H9 (cell line): Measurements from ENCODE around the gene FMN1. TPM values are rescaled to one million over a fixed set of nuclear protein-coding genes. Genes with fewer than 3 reads are reported as not detected.

ENCODE experiments used
- DNase-seq: peaks from one replicate; pipeline ENCODE4 v3.0.0-alpha.2; 2017
- H2AFZ ChIP-seq: one replicate; pipeline ENCODE4 v1.6.1; 2013; ENCODE audit warnings: mild to moderate bottlenecking, low read length, control low read depth, moderate library complexity
- H2AK5ac ChIP-seq: 2 replicates; pipeline ENCODE4 v1.6.1; 2013; ENCODE audit warnings: low read length, control low read depth, mixed read lengths; ENCODE audit not compliant: insufficient read length
- H2BK120ac ChIP-seq: one replicate; pipeline ENCODE4 v1.6.1; 2013; ENCODE audit warnings: low read depth, mild to moderate bottlenecking, low read length, control low read depth, inconsistent platforms; ENCODE audit not compliant: poor library complexity, severe bottlenecking
- H2BK12ac ChIP-seq: 2 replicates; pipeline ENCODE4 v1.6.1; 2013; ENCODE audit warnings: low read length, control low read depth, mixed read lengths, low read depth; ENCODE audit not compliant: insufficient read length
- H2BK15ac ChIP-seq: 2 replicates; pipeline ENCODE4 v1.6.1; 2013; ENCODE audit warnings: low read depth, low read length, control low read depth
- H2BK20ac ChIP-seq: one replicate; pipeline ENCODE4 v1.6.1; 2013; ENCODE audit warnings: low read depth, mild to moderate bottlenecking, low read length, control low read depth, inconsistent platforms; ENCODE audit not compliant: poor library complexity, severe bottlenecking
- H2BK5ac ChIP-seq: 2 replicates; pipeline ENCODE4 v1.6.1; 2013; ENCODE audit warnings: low read length, control low read depth, mixed read lengths; ENCODE audit not compliant: insufficient read length
- H3K14ac ChIP-seq: 2 replicates; pipeline ENCODE4 v1.6.1; 2013; ENCODE audit warnings: low read length, control low read depth; ENCODE audit not compliant: insufficient read depth
- H3K18ac ChIP-seq: 2 replicates; pipeline ENCODE4 v1.6.1; 2013; ENCODE audit warnings: low read depth, mild to moderate bottlenecking, mixed read lengths, low read length, control low read depth; ENCODE audit not compliant: insufficient read length
- H3K23ac ChIP-seq: 2 replicates; pipeline ENCODE4 v1.6.1; 2013; ENCODE audit warnings: low read length, control low read depth, mixed read lengths, low read depth; ENCODE audit not compliant: insufficient read length
- H3K23me2 ChIP-seq: 2 replicates; pipeline ENCODE4 v1.6.1; 2013; ENCODE audit warnings: low read depth, mild to moderate bottlenecking, mixed read lengths, low read length, control low read depth; ENCODE audit not compliant: insufficient read length, poor library complexity, severe bottlenecking
- H3K27ac ChIP-seq: 2 replicates; pipeline ENCODE4 v1.5.1; 2013; ENCODE audit warnings: low read length, control low read depth, mixed read lengths, low read depth; ENCODE audit not compliant: insufficient read length
- H3K27me3 ChIP-seq: 2 replicates; pipeline ENCODE4 v1.6.1; 2013; ENCODE audit warnings: low read length, control low read depth, inconsistent platforms; ENCODE audit not compliant: insufficient read depth
- H3K4ac ChIP-seq: 2 replicates; pipeline ENCODE4 v1.6.1; 2013; ENCODE audit warnings: low read depth, mild to moderate bottlenecking, control low read depth, inconsistent platforms, low read length, moderate library complexity
- H3K4me1 ChIP-seq: 2 replicates; pipeline ENCODE4 v1.6.1; 2013; ENCODE audit warnings: low read length, control low read depth, inconsistent platforms; ENCODE audit not compliant: insufficient read depth
- H3K4me2 ChIP-seq: 2 replicates; pipeline ENCODE4 v1.6.1; 2013; ENCODE audit warnings: low read length, control low read depth, mixed read lengths; ENCODE audit not compliant: insufficient read length, insufficient read depth
- H3K56ac ChIP-seq: 2 replicates; pipeline ENCODE4 v1.6.1; 2013; ENCODE audit warnings: low read depth, mild to moderate bottlenecking, mixed read lengths, low read length, control low read depth; ENCODE audit not compliant: insufficient read length
- H3K79me1 ChIP-seq: 2 replicates; pipeline ENCODE4 v1.6.1; 2013; ENCODE audit warnings: low read depth, mild to moderate bottlenecking, moderate library complexity, low read length, control low read depth, inconsistent platforms; ENCODE audit not compliant: insufficient read depth, poor library complexity, severe bottlenecking
- H3K79me2 ChIP-seq: 2 replicates; pipeline ENCODE4 v1.6.1; 2013; ENCODE audit warnings: low read length, control low read depth, inconsistent platforms; ENCODE audit not compliant: insufficient read depth
- H3K9ac ChIP-seq: 2 replicates; pipeline ENCODE4 v1.6.1; 2013; ENCODE audit warnings: low read length, control low read depth, mixed read lengths; ENCODE audit not compliant: insufficient read length; ENCODE audit errors: extremely low read depth
- H3K9me3 ChIP-seq: one replicate; pipeline ENCODE4 v1.6.1; 2013; ENCODE audit warnings: low read depth, low read length, inconsistent platforms; ENCODE audit not compliant: control insufficient read depth
- H3T11ph ChIP-seq: one replicate; pipeline ENCODE4 v1.6.1; 2013; ENCODE audit warnings: mild to moderate bottlenecking, low read length, control low read depth, inconsistent platforms
- H4K20me1 ChIP-seq: one replicate; pipeline ENCODE4 v1.6.1; 2013; ENCODE audit not compliant: control insufficient read depth, insufficient read length, insufficient read depth
- H4K5ac ChIP-seq: 2 replicates; pipeline ENCODE4 v1.6.1; 2013; ENCODE audit warnings: low read depth, mild to moderate bottlenecking, mixed read lengths, low read length, control low read depth; ENCODE audit not compliant: insufficient read length
- H4K8ac ChIP-seq: replicated peaks from 2 replicates; pipeline ENCODE4 v1.6.1; 2013; ENCODE audit warnings: low read length, control low read depth, mixed read lengths, low read depth; ENCODE audit not compliant: insufficient read length
- H4K91ac ChIP-seq: 2 replicates; pipeline ENCODE4 v1.6.1; 2013; ENCODE audit warnings: low read depth, mild to moderate bottlenecking, moderate library complexity, mixed read lengths, low read length, control low read depth; ENCODE audit not compliant: insufficient read length
- H3K27ac Mint-ChIP-seq, 3 experiments: 2 replicates in 2 of 3; 3 replicates in 1 of 3; pipeline ENCODE4 v1.8.0; 2020 to 2021; ENCODE audit warnings: mixed read lengths in 3 of 3, mild to moderate bottlenecking in 1 of 3, moderate library complexity in 1 of 3
- H3K27me3 Mint-ChIP-seq: 2 replicates; pipeline ENCODE4 v1.8.0; 2021; ENCODE audit warnings: low read depth, mild to moderate bottlenecking, moderate library complexity, mixed read lengths
- H3K36me3 Mint-ChIP-seq, 3 experiments: 2 replicates in 2 of 3; 3 replicates in 1 of 3; pipeline ENCODE4 v1.8.0; 2020 to 2021; ENCODE audit warnings: low read depth in 3 of 3, mixed read lengths in 3 of 3; ENCODE audit not compliant: insufficient read depth in 1 of 3
- H3K4me1 Mint-ChIP-seq, 2 experiments: 2 replicates each; pipeline ENCODE4 v1.8.0; 2020; ENCODE audit warnings: mixed read lengths in 2 of 2
- H3K4me3 Mint-ChIP-seq, 2 experiments: 2 replicates in 1 of 2; 3 replicates in 1 of 2; pipeline ENCODE4 v1.8.0; 2020 to 2021; ENCODE audit warnings: mild to moderate bottlenecking in 2 of 2, mixed read lengths in 2 of 2, moderate library complexity in 1 of 2
- H3K9me3 Mint-ChIP-seq, 2 experiments: 2 replicates in 1 of 2; 3 replicates in 1 of 2; pipeline ENCODE4 v1.8.0; 2020; ENCODE audit warnings: mild to moderate bottlenecking in 2 of 2, mixed read lengths in 2 of 2, moderate library complexity in 1 of 2
- CTCF ChIP-seq: fragments of 200-600 bp; sonication (generic); conservative IDR thresholded peaks from 3 replicates; pipeline ENCODE4 v1.8.0; 2021; ENCODE audit warnings: antibody characterized with exemption, mild to moderate bottlenecking
- WGBS: extraction: QIAGEN DNeasy Blood & Tissue Kit; methylation state at CpG from one replicate; pipeline ENCODE4 v1.1.7; 2013; ENCODE audit warnings: missing lambda C conversion rate, low lambda C conversion rate, mixed read lengths; ENCODE audit not compliant: insufficient read length; ENCODE audit errors: extremely low coverage; 5-methylcytosine and 5-hydroxymethylcytosine counted together
- total RNA-seq: library from RNA; stranded (reverse); gene quantifications from 2 replicates; pipeline ENCODE4 v1.2.1, GENCODE V29; 2021

Gene FMN1
- total RNA-seq, 1 experiment from 2014 or later: 1.9 TPM

GRCh38 chr15:32965897-32966296 is 228.6 kb downstream of the FMN1 start:
- no peak for TF ChIP-seq CTCF
- H2AK5ac ChIP-seq: no peak overlapping the region
- H2BK5ac ChIP-seq: no peak overlapping the region
- no peak for DNase-seq
- H3K4me1 ChIP-seq: no peaks in the 10 kb centered on the region
- H4K5ac ChIP-seq: no peak overlapping the region
- no peak overlapping the region for H3K4ac ChIP-seq
- H2BK120ac ChIP-seq: no peak overlapping the region
- H3K4me3 Mint-ChIP-seq: no peak overlapping the region
- H2BK12ac ChIP-seq: no peak overlapping the region
- H3K18ac ChIP-seq: no peak overlapping the region
- H4K8ac ChIP-seq: no peak overlapping the region
- no peak overlapping the region for H3T11ph ChIP-seq
- H3K27ac ChIP-seq: no peak overlapping the region
- H4K20me1 ChIP-seq: no peaks in the 10 kb centered on the region
- WGBS: no CpG with 5 or more reads among the region's 6 CpGs
- H3K23ac ChIP-seq: no peak overlapping the region
- no peaks in the 10 kb centered on the region for H3K9me3 ChIP-seq
- no peaks in the 10 kb centered on the region for H3K27me3 Mint-ChIP-seq
- no peak overlapping the region for H3K56ac ChIP-seq
- H3K27me3 ChIP-seq: no peaks in the 10 kb centered on the region
- H3K27ac Mint-ChIP-seq: no peak overlapping the region
- peaks cover 0 to 5% of the 10 kb centered on the region in 2 experiments; a peak in 2 of 5 replicates for H3K9me3 Mint-ChIP-seq
- no peak overlapping the region for H3K9ac ChIP-seq
- no peak overlapping the region for H3K14ac ChIP-seq
- H3K4me1 Mint-ChIP-seq: peaks cover 3 to 6% of the 10 kb centered on the region in 2 experiments; a peak in 2 of 4 replicates
- H4K91ac ChIP-seq: no peak overlapping the region
- no peaks in the 10 kb centered on the region for H3K79me2 ChIP-seq
- no peaks in the 10 kb centered on the region; a peak in 2 of 7 replicates for H3K36me3 Mint-ChIP-seq
- no peaks in the 10 kb centered on the region for H3K23me2 ChIP-seq
- no peak overlapping the region for H2AFZ ChIP-seq
- no peak overlapping the region for H2BK15ac ChIP-seq
- H3K4me2 ChIP-seq: no peak overlapping the region
- no peaks in the 10 kb centered on the region for H3K79me1 ChIP-seq
- H2BK20ac ChIP-seq: no peak overlapping the region
